ENCODE measurements around the gene AP3D1.

AP3D1 gene

DNA sequence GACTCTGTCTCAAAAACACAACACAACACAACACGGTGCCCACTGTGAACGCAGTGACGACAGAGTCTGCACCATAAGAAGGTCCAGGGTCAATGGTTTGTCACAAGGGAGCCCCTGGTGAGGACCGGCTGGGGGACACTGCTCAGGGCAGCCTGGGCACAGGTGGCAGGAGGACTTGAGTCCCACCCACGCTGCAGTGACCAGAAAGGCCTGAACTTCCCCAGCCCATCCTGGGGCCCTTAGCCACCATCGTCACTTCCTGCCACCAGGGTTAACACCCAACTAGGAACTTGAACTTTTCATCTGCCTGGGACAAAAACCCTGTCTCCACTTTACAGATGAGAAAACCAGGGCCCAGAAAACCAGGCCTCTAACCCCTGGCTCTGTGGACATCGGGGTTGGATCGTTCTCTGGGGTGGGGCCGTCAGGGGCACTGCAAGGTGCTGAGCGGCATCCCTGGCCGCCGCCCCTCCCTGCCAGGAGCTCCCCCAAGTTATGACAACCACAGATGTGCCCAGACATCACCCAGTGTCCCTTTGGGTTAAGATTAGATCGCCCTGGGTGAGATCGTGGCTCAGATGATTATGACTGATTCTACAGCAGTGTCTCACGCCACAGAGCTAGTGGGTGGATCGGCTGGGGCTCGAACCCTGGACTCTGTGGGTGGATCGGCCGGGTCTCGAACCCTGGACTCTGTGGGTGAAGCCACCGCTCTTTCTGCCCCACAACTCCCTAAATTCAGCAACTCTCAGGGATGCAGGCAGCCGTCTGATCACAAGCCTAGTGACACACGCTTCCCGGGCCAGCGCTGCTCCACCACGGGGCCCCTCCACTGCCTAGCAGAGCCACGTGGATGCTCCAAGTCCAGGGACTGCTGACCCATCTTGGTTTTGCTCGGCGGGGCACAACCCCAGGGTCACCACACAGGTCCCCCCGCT lies 69.2 kb downstream of the AP3D1 start:
- DNase-seq: no peak

DNA sequence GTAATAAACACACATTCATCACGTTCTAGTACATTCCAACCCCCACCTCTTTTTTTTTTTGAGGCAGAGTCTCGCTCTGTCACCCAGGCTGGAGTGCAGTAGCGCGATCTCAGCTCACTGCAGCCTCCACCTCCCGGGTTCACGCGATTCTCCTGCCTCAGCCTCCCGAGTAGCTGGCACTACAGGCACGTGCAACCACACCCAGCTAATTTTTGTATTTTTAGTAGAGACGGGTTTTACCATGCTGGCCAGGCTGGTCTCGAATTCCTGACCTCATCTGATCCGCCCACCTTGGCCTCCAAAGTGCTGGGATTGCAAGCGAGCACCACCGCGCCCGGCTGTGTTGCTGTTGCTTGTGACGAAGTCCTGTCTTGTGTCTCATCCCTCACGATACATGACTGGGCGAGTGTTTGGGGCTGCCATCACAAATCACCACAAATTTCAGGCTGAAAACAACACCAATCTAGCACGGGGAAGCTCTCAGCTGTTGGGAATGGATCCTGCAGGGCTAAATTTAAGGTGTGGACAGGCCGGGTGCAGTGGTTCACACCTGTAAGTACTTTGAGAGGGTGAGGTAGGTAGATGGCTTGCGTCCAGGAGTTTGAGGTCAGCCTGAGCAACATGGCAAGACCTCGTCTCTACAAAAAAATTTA lies 70.9 kb downstream of the AP3D1 start:
- DNase-seq: no peak

DNA sequence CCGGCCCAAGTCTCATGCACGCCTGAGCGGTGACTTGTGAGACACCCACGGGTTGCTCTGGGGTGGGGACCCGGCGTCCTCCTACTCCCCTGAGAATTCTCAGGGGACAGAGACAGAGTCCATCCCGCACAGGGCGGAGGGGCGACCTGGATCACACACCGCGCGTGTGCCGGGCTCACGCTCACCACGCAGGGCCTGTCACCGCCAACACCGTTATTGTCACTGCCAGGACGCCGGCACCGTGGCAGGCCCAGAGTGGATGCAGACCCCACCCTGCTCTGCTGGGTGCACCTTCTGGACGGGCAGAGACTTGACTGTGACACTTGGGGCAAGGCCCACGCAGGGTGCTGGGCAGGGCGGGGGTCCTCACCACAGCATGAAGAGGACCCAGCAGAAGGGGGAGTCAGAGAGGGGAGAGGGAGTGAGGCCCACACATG lies 71.5 kb downstream of the AP3D1 start:
- no peak for DNase-seq

DNA sequence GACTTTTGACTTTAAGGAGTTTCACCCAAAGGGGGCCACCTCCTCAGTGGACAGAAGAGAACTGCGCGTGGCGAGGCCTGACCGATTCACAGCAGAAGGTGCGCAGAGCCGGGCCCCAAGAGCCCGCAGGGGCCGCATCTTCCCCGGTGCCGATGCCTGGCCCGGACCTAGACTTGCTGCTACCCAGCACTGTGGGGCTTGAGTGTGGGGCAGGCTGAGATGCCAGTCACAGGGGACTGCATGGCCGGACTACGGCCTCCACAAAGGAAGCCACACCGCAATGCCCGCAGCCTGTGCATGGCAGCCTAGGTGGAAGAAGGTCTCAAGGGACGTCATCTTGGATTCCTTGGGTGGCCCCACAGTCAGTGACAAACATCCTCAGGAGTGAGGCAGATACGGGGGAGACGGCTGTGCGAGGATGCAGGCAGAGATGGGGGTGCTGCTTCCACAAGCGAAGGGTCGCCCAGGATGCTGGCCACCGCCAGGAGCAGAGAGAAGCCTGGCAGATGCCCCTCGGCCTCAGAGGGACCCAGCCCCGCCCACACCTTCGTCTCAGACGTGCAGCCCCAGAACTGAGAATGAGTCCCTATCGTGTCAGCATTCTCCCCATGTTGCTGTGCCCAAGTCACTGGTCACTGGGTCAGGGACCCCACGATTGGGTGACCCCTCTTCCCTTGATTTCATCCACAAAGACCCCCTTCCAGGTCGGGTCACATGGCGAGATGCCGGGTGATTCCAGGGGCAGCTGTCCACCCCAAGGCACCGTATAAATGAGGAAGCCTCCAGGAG lies 72.1 kb downstream of the AP3D1 start:
- DNase-seq: no peak

DNA sequence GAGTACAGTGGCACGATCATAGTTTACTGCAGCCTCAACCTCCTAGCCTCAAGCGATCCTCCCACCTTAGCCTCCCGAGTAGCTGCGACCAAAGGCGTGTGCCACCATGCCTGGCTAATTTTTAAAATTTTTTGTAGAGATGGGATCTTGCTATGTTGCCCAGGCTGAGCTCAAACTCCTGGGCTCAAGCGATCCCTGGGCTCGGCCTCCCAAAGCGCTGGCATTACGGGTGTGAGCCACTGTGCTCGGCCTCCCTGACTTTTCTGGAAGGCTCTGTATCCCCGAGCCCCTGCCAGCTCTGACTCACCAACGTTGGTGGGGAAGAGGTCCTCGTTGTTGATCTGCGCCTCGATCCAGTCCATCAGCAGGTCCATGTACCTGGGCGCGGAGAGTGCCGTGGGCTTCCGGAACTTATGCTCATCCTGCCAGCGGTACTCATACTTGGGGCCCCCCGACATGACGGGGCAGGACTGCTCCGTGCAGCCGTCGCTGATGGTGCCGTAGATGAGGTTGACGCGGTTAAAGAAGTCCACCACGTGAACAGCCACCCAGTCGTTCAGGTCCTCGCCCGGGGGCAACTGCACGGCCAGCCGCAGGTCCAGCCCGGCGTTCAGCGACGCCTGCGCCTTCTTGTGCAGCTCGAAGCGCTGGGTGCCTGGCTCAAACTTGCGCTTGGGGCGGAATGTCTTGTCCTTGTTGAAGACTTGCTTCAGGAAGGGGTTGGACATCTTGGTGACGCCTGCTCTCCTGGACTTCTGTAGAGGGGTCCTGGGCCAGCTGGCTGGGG lies 73.3 kb downstream of the AP3D1 start:
- no peak for DNase-seq

DNA sequence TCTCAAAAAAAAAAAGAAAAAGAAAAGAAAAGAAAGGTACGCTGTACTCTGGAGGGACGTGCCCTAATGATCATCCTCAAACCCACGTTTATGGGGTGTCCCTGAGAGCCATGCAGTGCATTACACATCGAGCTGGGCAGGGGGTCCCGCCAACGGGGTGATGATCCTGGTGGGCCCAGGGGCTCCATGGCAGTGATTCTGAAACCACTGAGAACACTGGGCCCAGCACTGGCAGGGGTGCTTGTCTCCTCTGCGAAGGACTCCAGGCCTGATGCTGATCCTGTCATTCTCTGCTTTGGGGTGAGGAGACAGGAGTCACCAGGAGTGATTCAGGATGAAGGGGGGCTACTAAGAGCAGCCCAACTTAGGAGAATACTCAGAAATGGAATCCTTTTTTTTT lies 74.0 kb downstream of the AP3D1 start:
- DNase-seq: no peak

DNA sequence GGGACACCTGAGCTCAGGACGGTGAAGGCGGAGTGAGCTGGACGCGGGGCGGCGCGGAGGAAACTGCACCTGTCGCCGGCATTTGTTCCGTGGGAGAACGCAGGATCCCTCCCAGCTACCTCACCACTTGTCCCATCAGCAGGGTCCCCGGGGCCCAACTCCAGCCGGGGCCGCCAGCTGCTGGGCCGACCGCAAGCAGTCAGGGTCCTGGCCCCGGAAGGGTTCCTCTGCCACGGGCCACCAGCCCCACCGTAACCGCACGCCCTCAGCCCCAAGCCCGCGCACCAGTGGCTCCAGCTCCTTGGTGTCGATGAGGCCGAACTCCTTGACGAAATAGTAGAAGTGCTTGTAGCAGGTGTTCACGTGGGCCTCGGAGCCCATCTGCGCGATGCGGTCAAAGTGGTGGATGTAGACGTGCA lies 74.8 kb downstream of the AP3D1 start:
- no peak for DNase-seq

DNA sequence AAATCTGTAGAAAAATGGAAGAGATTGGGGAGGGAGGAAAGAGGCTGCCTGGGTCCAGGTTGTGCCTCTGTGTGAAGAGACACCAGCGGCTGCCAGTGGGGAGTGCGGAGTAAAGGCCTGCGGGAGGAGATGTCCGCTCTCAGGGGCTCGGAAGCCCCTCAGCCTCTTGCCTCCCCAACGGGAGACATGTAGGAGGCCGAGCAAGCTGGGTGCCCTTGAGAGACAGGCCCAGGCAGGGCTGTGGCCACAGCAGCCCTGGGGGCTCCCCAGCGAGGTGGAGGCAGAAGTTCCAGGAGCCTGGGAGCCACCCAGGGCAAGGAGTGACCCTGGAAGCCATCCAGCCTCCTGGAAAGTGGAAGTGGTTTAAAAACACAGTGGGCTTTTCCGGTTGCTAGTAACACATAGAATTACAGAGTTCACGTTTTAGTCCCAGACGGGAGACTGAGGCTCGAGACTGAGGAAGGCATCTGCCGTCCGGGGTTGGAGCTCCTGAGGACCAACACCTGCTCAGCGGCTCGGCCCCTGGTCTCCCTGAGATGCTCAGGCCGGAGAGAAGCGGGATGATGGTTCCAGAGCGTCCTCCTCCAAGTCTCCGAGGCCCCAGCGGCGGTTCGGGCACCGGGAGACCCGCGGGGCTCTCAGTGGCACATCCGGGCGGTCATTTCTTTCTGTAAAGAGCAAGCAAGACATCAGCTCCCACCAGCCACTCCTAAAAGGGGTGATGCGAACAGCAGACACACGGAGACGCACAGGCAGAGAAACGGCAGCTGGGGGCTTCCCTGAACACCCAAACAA lies 78.4 kb downstream of the AP3D1 start:
- no peak for DNase-seq

DNA sequence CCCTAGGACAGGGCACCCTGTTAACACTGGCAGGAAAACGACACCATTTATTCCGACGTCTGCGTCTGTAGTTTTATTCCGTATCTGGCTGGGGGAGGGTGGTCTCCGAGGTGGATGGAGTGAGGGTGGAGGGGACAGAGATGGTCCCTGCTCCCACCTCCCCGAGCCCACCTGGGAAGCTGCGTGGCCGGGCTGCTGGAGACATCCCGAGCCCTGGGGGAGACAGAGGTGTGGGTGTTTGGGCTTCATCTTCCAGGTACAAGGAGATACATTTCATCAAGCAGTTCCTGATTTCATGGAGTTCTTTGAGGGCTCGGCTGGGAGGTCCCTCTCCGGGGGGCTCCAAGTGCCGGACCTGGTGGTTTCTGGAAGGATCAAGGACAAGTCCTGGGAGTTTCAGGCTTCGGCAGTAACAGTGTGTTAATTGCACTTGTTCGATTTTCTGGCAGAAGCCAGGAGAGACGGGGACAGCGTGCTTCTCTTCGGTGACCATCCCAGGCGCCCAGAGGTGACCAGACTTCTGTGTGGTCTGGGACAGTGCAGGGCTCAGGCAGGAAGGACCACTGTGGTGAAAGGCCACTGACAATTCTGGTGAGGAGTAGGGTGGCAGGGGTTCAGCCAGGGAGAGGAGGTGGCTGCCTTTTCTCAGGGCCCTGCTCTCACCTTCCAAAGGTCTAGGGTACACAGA lies 80.2 kb downstream of the AP3D1 start:
- DNase-seq: no peak

DNA sequence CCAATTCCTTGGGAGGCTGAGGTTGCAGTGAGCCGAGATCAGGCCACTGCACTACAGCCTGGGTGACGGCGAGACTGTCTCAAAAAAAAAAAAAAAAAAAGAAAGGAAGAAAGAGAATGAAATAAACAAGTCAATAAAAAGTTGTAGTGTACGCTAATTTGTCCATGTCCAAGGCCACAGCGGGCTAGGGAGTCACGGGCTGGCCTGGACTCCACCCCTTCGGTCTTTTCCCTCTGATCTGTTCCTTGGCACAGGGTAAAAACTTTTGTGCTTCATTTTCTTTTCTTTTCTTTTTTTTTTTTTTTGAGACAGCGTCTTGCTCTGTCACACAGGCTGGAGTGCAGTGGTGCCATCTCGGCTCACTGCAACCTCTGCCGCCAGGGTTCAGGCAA lies 80.9 kb downstream of the AP3D1 start:
- no peak for DNase-seq

DNA sequence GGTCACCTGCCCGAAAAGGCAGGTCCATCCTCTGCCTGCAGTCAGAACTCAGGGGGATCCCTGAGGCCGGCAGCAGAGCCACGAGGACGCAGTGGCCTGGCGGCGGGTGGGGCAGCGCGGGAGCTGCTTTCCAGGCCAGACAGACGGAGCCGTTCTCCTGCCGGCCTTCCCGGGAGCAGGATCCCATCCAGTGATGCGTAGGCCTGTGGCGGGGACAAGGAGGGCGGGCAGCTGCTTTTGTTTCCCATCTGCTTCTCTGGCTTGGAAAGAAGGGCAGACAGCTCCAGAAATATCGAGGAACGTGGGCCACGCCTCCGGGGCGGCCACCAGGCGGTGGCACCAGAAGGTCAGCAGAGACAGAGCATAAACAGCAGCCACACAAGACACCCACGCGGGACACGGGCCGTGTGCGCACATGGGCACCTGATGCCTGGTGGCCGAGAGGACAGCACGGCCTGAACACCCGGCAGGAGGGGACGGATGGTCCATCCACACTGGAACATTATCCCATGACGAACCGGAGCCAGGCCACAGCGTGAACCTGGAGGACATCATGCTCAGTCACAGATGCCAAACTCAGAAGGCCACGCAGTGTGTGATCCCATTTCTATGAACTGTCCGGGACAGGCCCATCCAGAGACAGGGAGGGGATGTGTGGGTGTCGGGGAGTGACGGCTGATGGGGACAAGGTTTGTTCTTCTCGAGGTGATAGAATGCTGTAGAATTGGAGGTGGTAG lies 86.4 kb downstream of the AP3D1 start:
- no peak for DNase-seq

DNA sequence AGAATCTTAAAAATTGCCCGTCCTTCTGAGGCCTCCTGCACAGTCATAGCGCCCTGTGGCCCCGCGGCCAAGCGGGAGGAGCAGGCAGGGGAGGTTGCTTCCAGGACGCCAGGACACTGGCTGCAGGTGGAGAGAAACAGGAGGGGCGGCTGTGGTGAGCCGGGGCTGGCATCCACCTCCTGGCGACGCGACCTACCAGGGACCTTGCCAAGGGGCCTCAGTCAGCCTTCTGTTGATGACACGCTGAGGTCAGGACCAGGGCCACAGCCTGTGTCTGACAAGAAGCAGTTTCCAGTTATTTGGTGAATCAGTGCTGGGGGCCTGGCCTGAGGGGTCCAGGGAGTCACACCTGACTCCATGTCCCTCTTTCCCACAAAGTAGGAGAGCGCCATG lies 87.0 kb downstream of the AP3D1 start:
- no peak for DNase-seq

DNA sequence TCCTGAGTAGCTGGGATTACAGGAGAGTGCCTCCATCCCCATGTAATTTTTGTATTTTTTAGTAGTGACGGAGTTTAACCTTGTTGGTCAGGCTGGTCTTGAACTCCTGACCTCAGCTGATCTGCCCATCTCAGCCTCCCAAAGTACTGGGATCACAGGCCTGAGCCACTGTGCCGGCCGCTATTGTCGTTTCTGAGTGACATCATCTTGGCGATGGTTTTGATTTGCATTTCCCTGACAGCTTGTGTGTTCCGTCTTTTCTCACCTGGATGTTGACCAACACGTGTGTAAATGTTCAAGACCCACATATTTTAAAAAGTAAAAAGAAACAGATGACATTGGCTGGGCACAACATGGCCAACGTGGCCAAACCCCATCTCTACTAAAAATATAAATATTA lies 87.5 kb downstream of the AP3D1 start:
- no peak for DNase-seq

DNA sequence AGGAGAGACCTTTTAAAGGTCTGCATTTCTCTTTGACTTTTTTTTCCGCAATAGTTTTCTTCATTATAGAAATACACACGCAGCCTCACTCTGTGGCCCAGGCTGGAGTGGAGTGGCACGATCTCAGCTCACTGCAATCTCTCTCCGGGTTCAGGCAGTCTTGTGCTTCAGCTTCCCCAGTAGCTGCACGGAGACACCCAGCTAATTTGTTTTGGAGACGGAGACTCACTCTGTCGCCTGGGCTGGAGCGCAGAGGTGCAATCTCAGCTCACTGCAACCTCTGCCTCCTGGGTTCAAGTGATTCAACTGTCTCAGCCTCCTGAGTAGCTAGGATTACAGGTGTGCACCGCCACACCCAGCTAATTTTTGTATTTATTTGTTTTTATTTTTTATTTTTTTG lies 88.6 kb downstream of the AP3D1 start:
- no peak for DNase-seq

DNA sequence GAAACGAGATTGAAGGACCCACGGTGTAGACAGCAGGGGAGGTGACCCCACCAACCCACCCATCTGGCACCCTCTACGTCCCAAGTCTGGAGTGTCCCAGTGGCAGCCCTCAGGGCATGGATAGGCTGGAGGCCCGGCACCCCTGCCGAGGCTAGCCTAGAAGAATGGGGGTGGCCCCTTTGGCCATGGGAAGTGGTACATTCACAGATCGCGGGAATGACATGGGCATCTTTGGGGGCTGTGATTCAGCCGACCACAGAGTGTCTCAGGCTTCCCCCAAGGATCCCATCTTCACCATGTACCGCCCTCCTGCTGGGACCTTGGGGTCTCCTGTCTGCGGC lies 89.0 kb downstream of the AP3D1 start:
- DNase-seq: no peak

DNA sequence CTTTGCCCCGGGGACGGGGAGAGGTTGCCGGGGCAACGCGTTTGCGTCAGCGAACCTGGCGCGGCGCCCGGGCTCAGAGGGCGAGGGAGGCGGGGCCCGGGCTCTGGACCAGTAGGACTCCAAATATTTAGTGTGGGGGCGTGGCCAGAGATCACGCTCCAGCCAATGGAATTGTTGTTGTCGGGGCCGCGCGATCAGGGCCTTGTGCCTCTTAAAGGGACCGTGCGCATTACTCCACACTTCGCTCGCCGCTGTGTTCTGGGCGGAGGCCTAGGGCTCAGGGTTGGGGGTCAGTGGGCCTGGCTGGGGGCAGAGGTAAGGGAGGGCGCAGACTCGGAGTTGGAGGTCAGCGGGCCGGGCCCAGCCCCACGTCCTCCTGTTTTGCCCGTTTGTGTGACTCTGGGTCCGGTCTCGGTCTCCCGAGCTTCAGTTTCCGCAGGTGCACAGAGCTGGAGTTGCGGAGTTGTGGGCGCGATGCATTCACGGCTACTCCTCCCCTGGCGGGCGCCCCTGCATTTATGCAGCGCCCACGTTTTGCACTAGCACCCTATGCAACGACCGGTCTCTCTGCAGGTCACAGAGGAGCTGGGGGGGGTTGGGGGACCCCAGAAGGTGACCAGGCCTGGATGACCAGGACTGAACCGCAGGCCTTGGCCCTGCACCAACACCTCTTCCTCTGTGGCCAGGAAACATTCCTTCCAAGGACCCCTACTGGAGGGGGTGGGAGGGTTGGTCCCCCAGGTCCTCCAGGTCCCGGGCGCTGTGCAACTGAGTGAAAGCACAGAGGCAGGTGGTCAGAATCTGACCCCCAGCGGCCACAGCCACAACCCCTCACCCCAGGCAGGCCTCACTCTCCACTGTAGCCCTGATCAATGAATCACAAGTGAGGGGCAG lies 89.6 kb downstream of the AP3D1 start:
- DNase-seq: peak; percentile 99

DNA sequence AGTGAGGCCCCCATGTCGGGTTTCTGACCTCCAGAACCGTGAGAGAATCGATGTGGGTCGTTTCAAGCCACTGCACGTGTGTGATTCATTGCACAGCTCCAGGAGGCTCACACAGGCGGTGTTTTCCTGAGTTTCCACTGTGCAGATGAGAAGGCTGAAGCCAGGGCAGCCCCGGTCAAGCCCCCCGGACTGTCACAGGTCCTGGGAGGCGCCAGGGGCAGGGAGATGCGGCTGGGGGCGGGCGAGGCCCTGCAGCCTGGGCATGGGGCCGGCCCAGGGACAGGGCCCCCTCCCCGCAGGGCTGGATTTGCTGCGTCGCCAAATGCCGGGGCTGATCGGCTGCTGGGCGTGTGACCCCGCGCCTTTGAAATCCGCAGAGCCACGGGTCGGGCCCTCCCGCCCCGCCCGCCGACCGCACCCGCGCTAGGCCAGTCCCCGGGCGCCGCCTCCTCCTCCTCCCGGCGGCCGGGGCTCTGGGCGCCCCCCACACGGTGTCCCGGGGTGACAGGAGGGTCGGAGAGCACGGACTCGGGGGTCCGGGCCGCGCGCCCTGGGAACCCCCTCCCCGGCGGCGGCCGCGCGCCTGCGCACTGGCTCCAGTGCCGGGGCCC lies 90.4 kb downstream of the AP3D1 start:
- DNase-seq: no peak

DNA sequence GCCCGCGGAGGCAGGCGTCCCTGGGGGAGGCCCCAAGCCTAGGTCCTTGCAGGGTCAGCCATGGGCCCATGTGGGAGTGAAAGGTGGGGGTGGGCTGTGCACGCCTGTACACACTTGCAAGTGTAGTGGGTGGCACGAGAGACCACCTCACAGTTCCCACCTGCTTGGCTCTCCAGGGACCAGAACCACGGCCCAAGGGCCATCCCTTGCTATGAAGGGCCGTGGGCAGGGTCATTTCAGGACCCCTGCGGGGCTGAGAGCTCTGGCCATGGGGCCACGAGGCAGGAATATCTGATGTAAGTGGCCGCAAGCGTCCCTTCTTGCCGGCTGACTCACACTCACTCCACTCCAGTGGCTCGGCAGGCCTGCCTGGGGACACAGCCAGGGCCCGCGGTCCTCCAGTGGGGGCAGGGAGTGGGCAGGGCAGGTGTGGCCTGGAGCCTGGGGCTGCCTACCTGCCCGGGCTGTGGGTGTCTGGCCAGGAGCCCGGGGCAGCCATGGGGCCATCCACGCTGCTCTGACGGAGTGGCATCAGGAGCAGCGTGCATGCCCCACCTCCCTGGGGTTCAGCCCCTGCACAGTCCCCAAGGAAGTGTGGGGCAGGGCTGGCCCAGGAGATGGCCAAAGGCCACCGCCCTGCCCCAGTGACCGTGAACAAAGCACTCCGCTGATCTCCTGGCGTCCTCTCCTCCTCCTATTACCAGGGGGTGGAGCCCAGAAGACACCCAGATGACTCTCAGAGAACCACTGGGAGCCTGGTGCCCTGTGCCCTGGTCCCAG lies 91.8 kb downstream of the AP3D1 start:
- DNase-seq: no peak
